ENCODE measurements around the gene HLA-DMB.

DNA sequence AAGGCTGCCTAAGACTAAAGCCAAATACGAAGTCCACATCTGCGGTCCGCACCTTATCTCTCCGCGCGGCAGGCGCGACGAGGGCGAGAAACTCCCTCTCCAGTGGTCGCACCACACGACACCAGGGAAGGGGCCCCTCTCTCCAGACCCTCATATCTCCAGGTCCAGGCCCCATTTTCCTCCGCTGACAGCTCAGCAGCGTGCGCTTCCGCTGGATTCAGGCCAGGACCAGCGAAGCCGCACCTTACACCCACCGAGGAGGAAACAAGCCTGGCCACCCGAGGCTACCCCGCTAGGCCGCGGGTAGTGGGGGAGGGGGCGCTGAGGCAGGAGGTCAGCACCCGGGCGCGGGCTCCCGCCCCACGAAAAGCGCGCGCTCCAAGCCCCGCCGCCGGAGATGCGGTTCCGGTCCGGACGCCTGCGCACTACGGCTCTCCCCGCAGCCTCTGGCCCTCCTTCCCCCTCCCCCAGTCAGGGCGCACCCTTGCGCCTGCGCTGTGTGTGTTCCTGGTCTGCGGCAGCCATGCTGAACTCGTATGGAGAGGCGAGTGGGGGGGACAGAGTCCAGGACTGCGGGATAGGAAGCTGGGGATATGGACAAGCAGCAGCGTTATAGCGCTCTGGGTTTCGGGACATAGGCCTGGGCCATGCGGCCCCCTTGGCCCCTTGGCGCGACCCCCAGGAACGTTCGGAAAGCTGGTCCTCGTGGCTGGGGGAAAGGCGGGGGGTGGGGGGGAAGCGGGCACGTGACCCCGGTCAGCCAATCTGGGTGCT is 27.5 kb upstream of the HLA-DMB start, which contains the start of gene BRD2:
- TF ChIP-seq, protein P1, sequence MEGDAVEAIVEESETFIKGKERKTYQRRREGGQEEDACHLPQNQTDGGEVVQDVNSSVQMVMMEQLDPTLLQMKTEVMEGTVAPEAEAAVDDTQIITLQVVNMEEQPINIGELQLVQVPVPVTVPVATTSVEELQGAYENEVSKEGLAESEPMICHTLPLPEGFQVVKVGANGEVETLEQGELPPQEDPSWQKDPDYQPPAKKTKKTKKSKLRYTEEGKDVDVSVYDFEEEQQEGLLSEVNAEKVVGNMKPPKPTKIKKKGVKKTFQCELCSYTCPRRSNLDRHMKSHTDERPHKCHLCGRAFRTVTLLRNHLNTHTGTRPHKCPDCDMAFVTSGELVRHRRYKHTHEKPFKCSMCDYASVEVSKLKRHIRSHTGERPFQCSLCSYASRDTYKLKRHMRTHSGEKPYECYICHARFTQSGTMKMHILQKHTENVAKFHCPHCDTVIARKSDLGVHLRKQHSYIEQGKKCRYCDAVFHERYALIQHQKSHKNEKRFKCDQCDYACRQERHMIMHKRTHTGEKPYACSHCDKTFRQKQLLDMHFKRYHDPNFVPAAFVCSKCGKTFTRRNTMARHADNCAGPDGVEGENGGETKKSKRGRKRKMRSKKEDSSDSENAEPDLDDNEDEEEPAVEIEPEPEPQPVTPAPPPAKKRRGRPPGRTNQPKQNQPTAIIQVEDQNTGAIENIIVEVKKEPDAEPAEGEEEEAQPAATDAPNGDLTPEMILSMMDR (IDR thresholded peaks at IDR 0.05; ENCODE audit: extremely low read depth in 1 of 2, insufficient read depth in 1 of 2, low read depth in 1 of 2, low read length in 2 of 2) = no peak
- TF ChIP-seq POLR2A (IDR thresholded peaks at IDR 0.05; ENCODE audit: low read depth, low read length) (peak; percentile 72), JUN (IDR thresholded peaks at IDR 0.05; ENCODE audit: borderline replicate concordance, insufficient read depth, insufficient read length, low read depth) (no peak), POLR2AphosphoS5 (IDR thresholded peaks at IDR 0.05; ENCODE audit: insufficient read depth, low read depth, low read length) (peak; percentile 60), EZH2 (IDR thresholded peaks at IDR 0.05; ENCODE audit: borderline replicate concordance, low read depth, low read length, severe bottlenecking) (no peak), FOS (IDR thresholded peaks at IDR 0.05; ENCODE audit: borderline replicate concordance, insufficient read depth, low read length) (no peak)
- TF ChIP-seq, protein P2, sequence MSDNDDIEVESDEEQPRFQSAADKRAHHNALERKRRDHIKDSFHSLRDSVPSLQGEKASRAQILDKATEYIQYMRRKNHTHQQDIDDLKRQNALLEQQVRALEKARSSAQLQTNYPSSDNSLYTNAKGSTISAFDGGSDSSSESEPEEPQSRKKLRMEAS (IDR thresholded peaks at IDR 0.05; ENCODE audit: insufficient read depth, insufficient read length) = peak; percentile 73
